ENCODE results near the gene MMAB. TPM values are rescaled to one million over a fixed set of nuclear protein-coding genes. Genes with fewer than 3 reads are reported as not detected.
A peak's percentile ranks its signal among the peaks of the same experiment; 100 is the strongest.

Gene MMAB
- total RNA-seq, 1 experiment from 2014 or later: 24.3 TPM

DNA sequence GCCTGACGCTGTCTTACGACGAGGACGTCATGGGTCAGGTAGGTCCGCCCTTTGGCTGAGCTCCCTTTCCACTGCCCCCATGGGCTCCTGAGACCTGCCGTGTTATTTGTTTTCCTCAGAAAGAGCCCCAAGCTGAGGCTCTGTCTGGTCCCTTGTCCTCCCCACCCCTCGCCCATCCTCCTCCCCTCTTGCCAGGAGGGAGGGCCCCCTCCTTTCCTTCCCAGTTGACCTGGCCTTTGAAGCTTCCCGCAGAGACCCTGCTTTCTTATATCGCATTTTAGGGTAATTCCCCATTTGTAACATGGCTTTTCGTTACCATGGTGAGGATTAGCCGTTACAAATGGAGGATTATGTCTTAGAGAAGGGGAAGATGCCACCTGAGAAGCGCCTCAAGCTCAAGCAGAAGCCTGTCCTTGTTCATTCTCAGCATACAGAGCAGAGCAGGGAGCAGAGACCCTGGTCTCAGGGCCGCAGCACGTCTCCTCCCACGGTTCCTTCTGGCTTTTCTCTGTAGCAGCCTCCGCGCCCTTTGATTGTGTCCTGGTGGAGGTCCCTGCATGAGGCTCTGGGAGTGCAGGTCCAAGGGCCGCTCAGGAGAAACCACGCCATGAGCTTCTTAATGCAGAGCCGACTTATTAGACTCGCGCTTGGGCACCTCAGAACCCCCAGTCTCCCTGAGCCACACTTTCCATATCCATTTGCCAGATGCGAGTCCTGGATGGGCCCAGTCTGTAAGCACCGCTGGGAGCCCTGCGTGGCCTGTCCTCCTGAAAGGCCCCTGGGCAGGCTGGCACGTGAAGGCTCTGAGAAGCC, 48.6 kb downstream of the MMAB start:
- H3K4me1 Mint-ChIP-seq: peaks cover 13 to 46% of the 10 kb centered on the region in 2 experiments
- no CpG with 5 or more reads among the region's 26 CpGs for WGBS (ENCODE audit: extremely low coverage, insufficient read length, low lambda C conversion rate)

More for the DNA sequence above, 48.6 kb downstream of the MMAB start:
- Histone ChIP-seq H2BK15ac (ENCODE audit: low read depth, low read length) (no peak overlapping the region), H4K5ac (ENCODE audit: insufficient read length, low read depth, low read length) (no peak overlapping the region), H4K8ac (replicated peaks; ENCODE audit: insufficient read length, low read depth, low read length) (no peak overlapping the region), H3K18ac (ENCODE audit: insufficient read length, low read depth, low read length) (no peak overlapping the region), H4K20me1 (ENCODE audit: control insufficient read depth, insufficient read depth, insufficient read length) (no peaks in the 10 kb centered on the region), H2AFZ (ENCODE audit: low read length) (no peak overlapping the region), H3K79me1 (ENCODE audit: insufficient read depth, low read depth, low read length, poor library complexity, severe bottlenecking) (no peaks in the 10 kb centered on the region), H3T11ph (ENCODE audit: low read length) (no peak overlapping the region), H3K4ac (ENCODE audit: low read depth, low read length) (no peak overlapping the region), H3K9me3 (ENCODE audit: control insufficient read depth, low read depth, low read length) (no peaks in the 10 kb centered on the region), H3K56ac (ENCODE audit: insufficient read length, low read depth, low read length) (no peak overlapping the region), H3K14ac (ENCODE audit: insufficient read depth, low read length) (no peak overlapping the region), H4K91ac (ENCODE audit: insufficient read length, low read depth, low read length) (no peak overlapping the region), H3K27me3 (ENCODE audit: insufficient read depth, low read length) (no peaks in the 10 kb centered on the region), H2BK5ac (ENCODE audit: insufficient read length, low read length) (no peak overlapping the region), H3K4me1 (ENCODE audit: insufficient read depth, low read length) (0 out of 2 replicates have a peak, but pooled peaks cover 2% of the 10 kb centered on the region), H3K4me2 (ENCODE audit: insufficient read depth, insufficient read length, low read length) (no peak overlapping the region), H3K27ac (ENCODE audit: insufficient read length, low read depth, low read length) (no peak overlapping the region), H3K79me2 (ENCODE audit: insufficient read depth, low read length) (no peaks in the 10 kb centered on the region), H3K23ac (ENCODE audit: insufficient read length, low read depth, low read length) (no peak overlapping the region), H2AK5ac (ENCODE audit: insufficient read length, low read length) (no peak overlapping the region), H2BK12ac (ENCODE audit: insufficient read length, low read depth, low read length) (no peak overlapping the region), H3K23me2 (ENCODE audit: insufficient read length, low read depth, low read length, poor library complexity, severe bottlenecking) (no peaks in the 10 kb centered on the region), H2BK20ac (ENCODE audit: low read depth, low read length, poor library complexity, severe bottlenecking) (no peak overlapping the region), H3K9ac (ENCODE audit: extremely low read depth, insufficient read length, low read length) (no peak overlapping the region), H2BK120ac (ENCODE audit: low read depth, low read length, poor library complexity, severe bottlenecking) (no peak overlapping the region)
- H3K36me3 Mint-ChIP-seq (ENCODE audit: insufficient read depth in 1 of 3, low read depth in 3 of 3): peaks cover 7 to 40% (median 37%) of the 10 kb centered on the region in 3 experiments
- no peak for TF ChIP-seq CTCF (conservative IDR thresholded peaks at IDR 0.05)
- no peaks in the 10 kb centered on the region for H3K27me3 Mint-ChIP-seq (ENCODE audit: low read depth)
- H3K9me3 Mint-ChIP-seq: no peaks in the 10 kb centered on the region
- 0 out of 5 replicates have a peak overlapping the region, but pooled peaks of 1 of the 2 experiments have one; percentile 54 for H3K4me3 Mint-ChIP-seq
- H3K27ac Mint-ChIP-seq: peak overlapping the region; percentile 28 to 94 (median 79); a peak in 5 of 7 replicates
- no peak for DNase-seq
